HL-60 (cell line): ENCODE results near the gene WBP1.

Experiments used
- GABPA ChIP-seq: IDR thresholded peaks from 2 replicates; pipeline ENCODE4 v1.6.1; 2012; ENCODE audit warnings: low read depth
- POLR2AphosphoS5 ChIP-seq: IDR thresholded peaks from 2 replicates; pipeline ENCODE4 v1.6.1; 2012; ENCODE audit warnings: low read depth
- TF ChIP-seq, protein P1 (sequence below): IDR thresholded peaks from one replicate; pipeline ENCODE4 v1.5.1; 2011; ENCODE audit warnings: low read length, control low read depth, inconsistent platforms; ENCODE audit not compliant: insufficient read depth
- TF ChIP-seq, protein P2 (sequence below): IDR thresholded peaks from 2 replicates; pipeline ENCODE4 v1.6.1; 2012; ENCODE audit warnings: low read depth; ENCODE audit not compliant: insufficient replicate concordance

DNA sequence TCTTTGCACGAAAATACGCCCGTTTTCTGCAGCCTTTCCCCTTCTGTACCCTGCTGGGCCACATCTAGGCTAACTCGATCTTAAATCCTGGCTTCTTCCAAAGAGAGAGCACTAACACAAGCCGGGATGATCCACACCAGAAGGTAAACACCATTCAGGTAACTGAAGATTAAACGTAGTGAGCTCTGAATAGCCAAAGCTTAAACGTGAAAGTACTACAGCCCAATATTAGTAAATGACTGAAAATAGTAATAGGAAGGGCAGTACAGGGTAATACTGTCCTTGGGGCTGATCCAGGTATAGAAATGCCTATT lies 14.7 kb downstream of the WBP1 start:
- TF ChIP-seq, protein P1, sequence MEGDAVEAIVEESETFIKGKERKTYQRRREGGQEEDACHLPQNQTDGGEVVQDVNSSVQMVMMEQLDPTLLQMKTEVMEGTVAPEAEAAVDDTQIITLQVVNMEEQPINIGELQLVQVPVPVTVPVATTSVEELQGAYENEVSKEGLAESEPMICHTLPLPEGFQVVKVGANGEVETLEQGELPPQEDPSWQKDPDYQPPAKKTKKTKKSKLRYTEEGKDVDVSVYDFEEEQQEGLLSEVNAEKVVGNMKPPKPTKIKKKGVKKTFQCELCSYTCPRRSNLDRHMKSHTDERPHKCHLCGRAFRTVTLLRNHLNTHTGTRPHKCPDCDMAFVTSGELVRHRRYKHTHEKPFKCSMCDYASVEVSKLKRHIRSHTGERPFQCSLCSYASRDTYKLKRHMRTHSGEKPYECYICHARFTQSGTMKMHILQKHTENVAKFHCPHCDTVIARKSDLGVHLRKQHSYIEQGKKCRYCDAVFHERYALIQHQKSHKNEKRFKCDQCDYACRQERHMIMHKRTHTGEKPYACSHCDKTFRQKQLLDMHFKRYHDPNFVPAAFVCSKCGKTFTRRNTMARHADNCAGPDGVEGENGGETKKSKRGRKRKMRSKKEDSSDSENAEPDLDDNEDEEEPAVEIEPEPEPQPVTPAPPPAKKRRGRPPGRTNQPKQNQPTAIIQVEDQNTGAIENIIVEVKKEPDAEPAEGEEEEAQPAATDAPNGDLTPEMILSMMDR, result no peak
- TF ChIP-seq GABPA, result no peak
- no peak for TF ChIP-seq POLR2AphosphoS5
- TF ChIP-seq, protein P2, sequence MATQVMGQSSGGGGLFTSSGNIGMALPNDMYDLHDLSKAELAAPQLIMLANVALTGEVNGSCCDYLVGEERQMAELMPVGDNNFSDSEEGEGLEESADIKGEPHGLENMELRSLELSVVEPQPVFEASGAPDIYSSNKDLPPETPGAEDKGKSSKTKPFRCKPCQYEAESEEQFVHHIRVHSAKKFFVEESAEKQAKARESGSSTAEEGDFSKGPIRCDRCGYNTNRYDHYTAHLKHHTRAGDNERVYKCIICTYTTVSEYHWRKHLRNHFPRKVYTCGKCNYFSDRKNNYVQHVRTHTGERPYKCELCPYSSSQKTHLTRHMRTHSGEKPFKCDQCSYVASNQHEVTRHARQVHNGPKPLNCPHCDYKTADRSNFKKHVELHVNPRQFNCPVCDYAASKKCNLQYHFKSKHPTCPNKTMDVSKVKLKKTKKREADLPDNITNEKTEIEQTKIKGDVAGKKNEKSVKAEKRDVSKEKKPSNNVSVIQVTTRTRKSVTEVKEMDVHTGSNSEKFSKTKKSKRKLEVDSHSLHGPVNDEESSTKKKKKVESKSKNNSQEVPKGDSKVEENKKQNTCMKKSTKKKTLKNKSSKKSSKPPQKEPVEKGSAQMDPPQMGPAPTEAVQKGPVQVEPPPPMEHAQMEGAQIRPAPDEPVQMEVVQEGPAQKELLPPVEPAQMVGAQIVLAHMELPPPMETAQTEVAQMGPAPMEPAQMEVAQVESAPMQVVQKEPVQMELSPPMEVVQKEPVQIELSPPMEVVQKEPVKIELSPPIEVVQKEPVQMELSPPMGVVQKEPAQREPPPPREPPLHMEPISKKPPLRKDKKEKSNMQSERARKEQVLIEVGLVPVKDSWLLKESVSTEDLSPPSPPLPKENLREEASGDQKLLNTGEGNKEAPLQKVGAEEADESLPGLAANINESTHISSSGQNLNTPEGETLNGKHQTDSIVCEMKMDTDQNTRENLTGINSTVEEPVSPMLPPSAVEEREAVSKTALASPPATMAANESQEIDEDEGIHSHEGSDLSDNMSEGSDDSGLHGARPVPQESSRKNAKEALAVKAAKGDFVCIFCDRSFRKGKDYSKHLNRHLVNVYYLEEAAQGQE, result no peak
